Suprapubic skin (tissue), 4 donors: ENCODE data around the gene RPUSD4. TPM values are rescaled to one million over a fixed set of nuclear protein-coding genes. Genes with fewer than 3 reads are reported as not detected.

Experiments used
- DNase-seq, 2 donors: peaks; one replicate each; pipeline ENCODE4 v3.0.0-alpha.2; 2019; ENCODE audit warnings: low spot score in 2 of 2
- H3K27ac ChIP-seq: fragments of 200-600 bp; sonication (generic); one replicate; pipeline ENCODE4 v1.5.1; 2019
- H3K27me3 ChIP-seq: fragments of 200-600 bp; sonication (generic); one replicate; pipeline ENCODE4 v1.5.1; 2019
- H3K36me3 ChIP-seq: fragments of 200-600 bp; sonication (generic); one replicate; pipeline ENCODE4 v1.5.1; 2019
- H3K4me1 ChIP-seq: fragments of 200-600 bp; sonication (generic); one replicate; pipeline ENCODE4 v1.5.1; 2019
- H3K4me3 ChIP-seq: fragments of 200-600 bp; sonication (generic); one replicate; pipeline ENCODE4 v1.5.1; 2019; ENCODE audit warnings: mild to moderate bottlenecking
- H3K9me3 ChIP-seq: fragments of 200-600 bp; sonication (generic); one replicate; pipeline ENCODE4 v1.5.1; 2019
- CTCF ChIP-seq, 2 donors: fragments of 200-600 bp in 1 of 2; fragments of 450-650 bp in 1 of 2; sonication (generic) in 1 of 2; IDR thresholded peaks; one replicate each; pipeline ENCODE4 v1.5.1; 2016 to 2019; ENCODE audit warnings: antibody characterized with exemption in 2 of 2, mild to moderate bottlenecking in 1 of 2, moderate library complexity in 1 of 2
- EP300 ChIP-seq: sonication (generic); formaldehyde crosslinking; IDR thresholded peaks from one replicate; pipeline ENCODE4 v1.6.1; 2017; ENCODE audit warnings: antibody characterized with exemption
- POLR2A ChIP-seq, 2 donors: fragments of 450-650 bp; IDR thresholded peaks; one replicate each; pipeline ENCODE4 v1.6.1; 2017; ENCODE audit warnings: antibody characterized with exemption in 2 of 2, mild to moderate bottlenecking in 2 of 2, moderate library complexity in 2 of 2
- POLR2AphosphoS5 ChIP-seq, 3 donors: sonication (generic); formaldehyde crosslinking; IDR thresholded peaks; one replicate each; pipeline ENCODE4 v1.6.1; 2017; ENCODE audit warnings: antibody characterized with exemption in 3 of 3
- WGBS: methylation state at CpG from one replicate; pipeline ENCODE4 v1.1.5; 2018; 5-methylcytosine and 5-hydroxymethylcytosine counted together
- total RNA-seq, 4 donors: library from RNA; depleted of rRNA; stranded (reverse); fragments of >200 nt; gene quantifications; one replicate each; pipeline ENCODE4 v1.1.0, GENCODE V29; 2016

The RPUSD4 gene
- total RNA-seq, 4 donors from 2014 or later, result 25.1 to 34.9 (median 29.2) TPM

GRCh38 chr11:126163779-126164178, 47.7 kb downstream of the RPUSD4 start:
- no peak for TF ChIP-seq EP300
- TF ChIP-seq POLR2A (IDR thresholded peaks at IDR 0.05), result no peak
- no peak for TF ChIP-seq CTCF (IDR thresholded peaks at IDR 0.05)
- no peak for TF ChIP-seq POLR2AphosphoS5 (IDR thresholded peaks at IDR 0.05)
- Histone ChIP-seq H3K27ac (peak overlapping the region; percentile 64), H3K4me1 (peaks cover 18% of the 10 kb centered on the region), H3K9me3 (no peaks in the 10 kb centered on the region), H3K4me3 (no peak overlapping the region), H3K27me3 (no peaks in the 10 kb centered on the region), H3K36me3 (no peaks in the 10 kb centered on the region)
- no peak for DNase-seq
- 77% methylated on average over 9 of the region's 9 CpGs for WGBS

- H3K4me3 ChIP-seq, result no peak overlapping the region
- H3K27ac ChIP-seq, result peak overlapping the region; percentile 64
- peak in 1 of 2 donors; percentile 86 for DNase-seq
- 54% methylated on average over 6 of the region's 22 CpGs for WGBS
- H3K9me3 ChIP-seq, result no peaks in the 10 kb centered on the region
- H3K4me1 ChIP-seq, result peaks cover 22% of the 10 kb centered on the region
- H3K36me3 ChIP-seq, result no peaks in the 10 kb centered on the region
- TF ChIP-seq POLR2AphosphoS5 (IDR thresholded peaks at IDR 0.05) (peak; percentile 4 to 57 (median 32)), CTCF (IDR thresholded peaks at IDR 0.05) (peak in 1 of 2 donors; percentile 7), POLR2A (IDR thresholded peaks at IDR 0.05) (no peak), EP300 (no peak)
- no peaks in the 10 kb centered on the region for H3K27me3 ChIP-seq
Measured at GRCh38 chr11:126163074-126163700, 48.3 kb downstream of the RPUSD4 start.

- Histone ChIP-seq H3K36me3 (no peaks in the 10 kb centered on the region), H3K4me1 (peaks cover 23% of the 10 kb centered on the region), H3K9me3 (no peaks in the 10 kb centered on the region), H3K27ac (peak overlapping the region; percentile 28), H3K4me3 (no peak overlapping the region), H3K27me3 (no peaks in the 10 kb centered on the region)
- WGBS, result 74% methylated on average over 6 of the region's 14 CpGs
- DNase-seq, result no peak
- no peak for TF ChIP-seq POLR2A (IDR thresholded peaks at IDR 0.05)
Measured at GRCh38 chr11:126162306-126163030, 49.0 kb downstream of the RPUSD4 start.

- TF ChIP-seq CTCF (IDR thresholded peaks at IDR 0.05), result no peak
- no peak for TF ChIP-seq POLR2AphosphoS5 (IDR thresholded peaks at IDR 0.05)
- no peak for TF ChIP-seq POLR2A (IDR thresholded peaks at IDR 0.05)
- no peak for TF ChIP-seq EP300
- Histone ChIP-seq H3K4me3 (no peak overlapping the region), H3K27me3 (no peaks in the 10 kb centered on the region), H3K4me1 (peaks cover 23% of the 10 kb centered on the region), H3K27ac (no peak overlapping the region), H3K9me3 (no peaks in the 10 kb centered on the region), H3K36me3 (no peaks in the 10 kb centered on the region)
- no peak for DNase-seq
- 79% methylated on average over 5 of the region's 7 CpGs for WGBS
Measured at GRCh38 chr11:126161023-126161391, 50.4 kb downstream of the RPUSD4 start.

- WGBS, result 76% methylated on average over 12 of the region's 18 CpGs
- no peaks in the 10 kb centered on the region for H3K36me3 ChIP-seq
- no peak overlapping the region for H3K27ac ChIP-seq
- no peaks in the 10 kb centered on the region for H3K9me3 ChIP-seq
- H3K4me1 ChIP-seq, result peaks cover 20% of the 10 kb centered on the region
- TF ChIP-seq CTCF (IDR thresholded peaks at IDR 0.05) (no peak), POLR2AphosphoS5 (IDR thresholded peaks at IDR 0.05) (no peak), EP300 (no peak), POLR2A (IDR thresholded peaks at IDR 0.05) (no peak)
- H3K4me3 ChIP-seq, result no peak overlapping the region
- no peak for DNase-seq
- H3K27me3 ChIP-seq, result no peaks in the 10 kb centered on the region
Measured at GRCh38 chr11:126160345-126161022, 51.0 kb downstream of the RPUSD4 start.
